Right lobe of liver (tissue), 6 donors: ENCODE measurements around the gene POLD4. TPM values are rescaled to one million over a fixed set of nuclear protein-coding genes. Genes with fewer than 3 reads are reported as not detected.

Source experiments
- ATAC-seq, 4 donors: fragments of 200-7000 bp; cut with Tn5 transposase; one replicate each; pipeline ENCODE4 v1.9.1; 2020; ENCODE audit warnings: mild to moderate bottlenecking in 4 of 4, moderate library complexity in 4 of 4
- DNase-seq, 3 donors: peaks; one replicate each; pipeline ENCODE4 v3.0.0-alpha.2; 2020
- H3K27ac ChIP-seq, 3 donors: fragments of 200-600 bp; one replicate each; pipeline ENCODE4 v1.8.0; 2022
- H3K27me3 ChIP-seq, 2 donors: fragments of 200-600 bp; one replicate each; pipeline ENCODE4 v1.8.0; 2022
- H3K36me3 ChIP-seq, 4 donors: fragments of 200-600 bp; sonication (generic) in 1 of 4; one replicate each; pipeline versions ENCODE4 v1.5.1 to v1.8.0; 2017 to 2022; ENCODE audit warnings: control low read depth in 1 of 4
- H3K4me1 ChIP-seq, 4 donors: fragments of 200-600 bp; sonication (generic) in 1 of 4; one replicate each; pipeline versions ENCODE4 v1.5.1 to v1.8.0; 2017 to 2022; ENCODE audit warnings: control low read depth in 1 of 4
- H3K4me3 ChIP-seq, 3 donors: fragments of 200-600 bp; one replicate each; pipeline ENCODE4 v1.8.0; 2022
- H3K9me3 ChIP-seq, 4 donors: fragments of 200-600 bp; sonication (generic) in 1 of 4; one replicate each; pipeline versions ENCODE4 v1.5.1 to v1.8.0; 2017 to 2022; ENCODE audit warnings: control low read depth in 1 of 4
- CTCF ChIP-seq, 4 donors: fragments of 200-600 bp in 3 of 4; fragments of 450-650 bp in 1 of 4; IDR thresholded peaks; one replicate each; pipeline versions ENCODE4 v1.5.1 to v1.8.0; 2016 to 2022; ENCODE audit warnings: antibody characterized with exemption in 4 of 4, mild to moderate bottlenecking in 2 of 4
- POLR2A ChIP-seq: fragments of 450-650 bp; IDR thresholded peaks from one replicate; pipeline ENCODE4 v1.6.1; 2017; ENCODE audit warnings: antibody characterized with exemption, mild to moderate bottlenecking
- WGBS: methylation state at CpG from one replicate; pipeline ENCODE4 v1.1.6; 2018; ENCODE audit warnings: low coverage, low lambda C conversion rate; ENCODE audit not compliant: insufficient coverage; ENCODE audit errors: missing lambda C conversion rate; 5-methylcytosine and 5-hydroxymethylcytosine counted together
- intact Hi-C, 2 donors: fragments of 100-400 bp; cut with DNase I; formaldehyde crosslinking; loops; one replicate each; pipeline versions ENCODE4 v1.11.2 to v1.14.1; 2022
- total RNA-seq, 6 experiments: library from RNA; depleted of rRNA in 2 of 6; stranded (reverse); fragments of >200 nt in 2 of 6; fragmentation: NEBNext Ultra II Directional in 3 of 6; extraction: Animal tissue kit (Norgen Biotek cat#: 25700) in 3 of 6; gene quantifications; one replicate each; pipeline versions ENCODE4 v1.1.0 to v1.2.4, GENCODE V29; 2016 to 2023
- donor health status: DM: no; HTN: yes; CAD: no.
- donor health status: DM: no; HTN: no; CAD: no.
- donor health status: DM: no; HTN: no; CAD: no.
- donor health status: DM: no; HTN: yes; CAD: no.
- donor health status: DM: no; HTN: yes; CAD: no.

The POLD4 gene
- total RNA-seq, 6 experiments from 2014 or later, result 70.5 to 216 (median 97.9) TPM

GRCh38 chr11:67310246-67311050, 42.9 kb downstream of the POLD4 start:
- intact Hi-C loops, result loop anchor here in 1 of 2 donors (5.0 kb wide), 1 partner anchor 48 kb away; no protein-coding TSS in a partner anchor
- Histone ChIP-seq H3K4me3 (no peak overlapping the region), H3K36me3 (peaks cover 0 to 19% (median 0%) of the 10 kb centered on the region in 4 donors), H3K9me3 (no peaks in the 10 kb centered on the region), H3K27me3 (no peaks in the 10 kb centered on the region), H3K4me1 (no peaks in the 10 kb centered on the region), H3K27ac (no peak overlapping the region)
- WGBS, result 100% methylated on average over 3 of the region's 19 CpGs
- peak in 1 of 4 donors; percentile 3 for ATAC-seq
- no peak for TF ChIP-seq POLR2A
- TF ChIP-seq CTCF (IDR thresholded peaks at IDR 0.05), result no peak
- DNase-seq, result no peak

- Histone ChIP-seq H3K27me3 (no peaks in the 10 kb centered on the region), H3K36me3 (peaks cover 0 to 19% (median 0%) of the 10 kb centered on the region in 4 donors), H3K4me3 (no peak overlapping the region), H3K4me1 (peaks cover 0 to 1% (median 0%) of the 10 kb centered on the region in 4 donors), H3K27ac (no peak overlapping the region), H3K9me3 (no peaks in the 10 kb centered on the region)
- intact Hi-C loops, result loop anchor here (5.0 kb wide), 2 partner anchors 37 to 47 kb away; no protein-coding TSS in a partner anchor
- no peak for ATAC-seq
- no CpG with 5 or more reads among the region's 14 CpGs for whole genome bisulfite sequencing
- no peak for DNase-seq
- no peak for TF ChIP-seq CTCF (IDR thresholded peaks at IDR 0.05)
- TF ChIP-seq POLR2A, result no peak
Measured at GRCh38 chr11:67309661-67310061, 43.7 kb downstream of the POLD4 start.

GRCh38 chr11:67309166-67309565, 44.2 kb downstream of the POLD4 start:
- no peak for DNase-seq
- no peak for ATAC-seq
- Histone ChIP-seq H3K27me3 (no peaks in the 10 kb centered on the region), H3K27ac (no peak overlapping the region), H3K4me1 (peaks cover 0 to 6% (median 2%) of the 10 kb centered on the region in 4 donors), H3K36me3 (peaks cover 0 to 19% (median 0%) of the 10 kb centered on the region in 4 donors), H3K4me3 (no peak overlapping the region), H3K9me3 (no peaks in the 10 kb centered on the region)
- WGBS, result no CpG with 5 or more reads among the region's 11 CpGs
- intact Hi-C loops, result loop anchor here in 1 of 2 donors (5.0 kb wide), 1 partner anchor 37 kb away; no protein-coding TSS in a partner anchor
- no peak for TF ChIP-seq CTCF (IDR thresholded peaks at IDR 0.05)
- no peak for TF ChIP-seq POLR2A

GRCh38 chr11:67308031-67308866, 45.1 kb downstream of the POLD4 start:
- TF ChIP-seq POLR2A (no peak), CTCF (IDR thresholded peaks at IDR 0.05) (no peak)

More at GRCh38 chr11:67308031-67308866, 45.1 kb downstream of the POLD4 start:
- no peaks in the 10 kb centered on the region for H3K9me3 ChIP-seq
- H3K27ac ChIP-seq, result no peak overlapping the region
- H3K4me3 ChIP-seq, result no peak overlapping the region
- intact Hi-C loops, result loop anchor here in 1 of 2 donors (5.0 kb wide), 1 partner anchor 36 kb away; no protein-coding TSS in a partner anchor
- DNase-seq (peak in 1 of 3 donors; percentile 46), ATAC-seq (no peak)
- H3K36me3 ChIP-seq, result peaks cover 0 to 19% (median 0%) of the 10 kb centered on the region in 4 donors
- 100% methylated on average over 3 of the region's 20 CpGs for WGBS
- H3K4me1 ChIP-seq, result peaks cover 0 to 8% (median 3%) of the 10 kb centered on the region in 4 donors
- H3K27me3 ChIP-seq, result no peaks in the 10 kb centered on the region
